MCF 10A (cell line): Measurements from ENCODE around the gene NLGN3. TPM values are rescaled to one million over a fixed set of nuclear protein-coding genes. Genes with fewer than 3 reads are reported as not detected.
A peak's percentile ranks its signal among the peaks of the same experiment; 100 is the strongest.

Experiments used
- BruUV-seq: library from RNA; stranded (reverse); fragments of 400-500 nt; replicated peaks from 2 replicates; lab custom pipeline; 2021; lab: Mats Ljungman, UMichigan
- CTCF ChIA-PET: fragments of 300-600 bp; sonication (Branson Sonifier 250); formaldehyde crosslinking; extraction: SDS; loops from one replicate; lab custom pipeline; 2021; ENCODE audit warnings: antibody characterized with exemption, inconsistent platforms; lab: Yijun Ruan, JAX
- POLR2A ChIA-PET: fragments of 300-600, 350-650 bp; sonication (Branson Sonifier 250); formaldehyde crosslinking; extraction: SDS; loops from one replicate; lab custom pipeline; 2020; ENCODE audit warnings: antibody characterized with exemption, inconsistent platforms; lab: Yijun Ruan, JAX
- DNase-seq: peaks from one replicate; pipeline ENCODE4 v3.0.0-alpha.2; 2018; ENCODE audit not compliant: unreplicated experiment
- H3K27ac Mint-ChIP-seq: one replicate; pipeline ENCODE4 v1.8.0; 2022; ENCODE audit warnings: mild to moderate bottlenecking, low read depth, mixed read lengths; ENCODE audit not compliant: unreplicated experiment
- H3K27me3 Mint-ChIP-seq: one replicate; pipeline ENCODE4 v1.8.0; 2022; ENCODE audit warnings: mixed read lengths; ENCODE audit not compliant: insufficient read depth, unreplicated experiment
- H3K36me3 Mint-ChIP-seq: one replicate; pipeline ENCODE4 v1.8.0; 2022; ENCODE audit warnings: mild to moderate bottlenecking, moderate library complexity, mixed read lengths; ENCODE audit not compliant: insufficient read depth, unreplicated experiment
- H3K4me1 Mint-ChIP-seq: one replicate; pipeline ENCODE4 v1.8.0; 2022; ENCODE audit warnings: mixed read lengths; ENCODE audit not compliant: insufficient read depth, unreplicated experiment
- H3K4me3 Mint-ChIP-seq: one replicate; pipeline ENCODE4 v1.8.0; 2022; ENCODE audit warnings: mild to moderate bottlenecking, moderate library complexity, mixed read lengths; ENCODE audit not compliant: unreplicated experiment
- H3K9me3 Mint-ChIP-seq: one replicate; pipeline ENCODE4 v1.8.0; 2022; ENCODE audit warnings: mixed read lengths; ENCODE audit not compliant: unreplicated experiment
- intact Hi-C: fragments of 100-400 bp; cut with micrococcal nuclease; formaldehyde crosslinking; loops from 2 replicates; pipeline ENCODE4 v1.14.1; 2022
- total RNA-seq: library from RNA; stranded (reverse); gene quantifications from 2 replicates; pipeline ENCODE4 v1.2.3, GENCODE V29; 2022
- TF ChIP-seq, protein P1 (sequence below): fragments of 200-600 bp; IDR thresholded peaks from one replicate; pipeline ENCODE4 v1.8.0; 2022; ENCODE audit warnings: antibody characterized with exemption, mild to moderate bottlenecking; ENCODE audit not compliant: unreplicated experiment

Gene NLGN3
- total RNA-seq, 1 experiment from 2014 or later = 0.42 TPM

DNA sequence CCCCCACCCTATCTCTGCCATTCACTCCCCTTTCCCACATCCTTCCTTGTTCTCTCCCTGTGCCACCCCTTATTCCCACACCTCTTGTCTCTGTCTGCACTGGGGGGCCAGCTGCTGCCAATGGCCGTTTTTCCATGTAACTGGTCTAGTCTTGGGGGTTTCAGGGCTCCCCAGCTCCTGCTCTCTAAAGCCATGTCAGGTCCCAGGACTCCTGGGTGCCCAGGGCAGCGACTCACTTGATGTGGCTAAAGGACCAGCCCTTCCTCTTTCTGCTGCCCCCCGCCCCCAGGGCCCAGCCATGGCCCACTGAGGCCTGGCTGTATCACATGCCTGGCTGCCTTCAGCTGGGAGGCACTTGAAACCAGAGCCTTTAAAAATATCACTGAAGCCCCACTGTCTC, 10.0 kb downstream of the NLGN3 start:
- DNase-seq = no peak

GRCh38 chrX:71158603-71159002, 14.0 kb downstream of the NLGN3 start:
- no peaks in the 10 kb centered on the region for H3K4me1 Mint-ChIP-seq

More for the DNA sequence above, 10.0 kb downstream of the NLGN3 start:
- ChIA-PET CTCF (interaction anchor here (0.6 to 0.8 kb wide), 2 partner anchors 24 to 25 kb away, joined by 3 read pairs; no protein-coding TSS in a partner anchor), POLR2A (no interaction called here)
- TF ChIP-seq, protein P1, sequence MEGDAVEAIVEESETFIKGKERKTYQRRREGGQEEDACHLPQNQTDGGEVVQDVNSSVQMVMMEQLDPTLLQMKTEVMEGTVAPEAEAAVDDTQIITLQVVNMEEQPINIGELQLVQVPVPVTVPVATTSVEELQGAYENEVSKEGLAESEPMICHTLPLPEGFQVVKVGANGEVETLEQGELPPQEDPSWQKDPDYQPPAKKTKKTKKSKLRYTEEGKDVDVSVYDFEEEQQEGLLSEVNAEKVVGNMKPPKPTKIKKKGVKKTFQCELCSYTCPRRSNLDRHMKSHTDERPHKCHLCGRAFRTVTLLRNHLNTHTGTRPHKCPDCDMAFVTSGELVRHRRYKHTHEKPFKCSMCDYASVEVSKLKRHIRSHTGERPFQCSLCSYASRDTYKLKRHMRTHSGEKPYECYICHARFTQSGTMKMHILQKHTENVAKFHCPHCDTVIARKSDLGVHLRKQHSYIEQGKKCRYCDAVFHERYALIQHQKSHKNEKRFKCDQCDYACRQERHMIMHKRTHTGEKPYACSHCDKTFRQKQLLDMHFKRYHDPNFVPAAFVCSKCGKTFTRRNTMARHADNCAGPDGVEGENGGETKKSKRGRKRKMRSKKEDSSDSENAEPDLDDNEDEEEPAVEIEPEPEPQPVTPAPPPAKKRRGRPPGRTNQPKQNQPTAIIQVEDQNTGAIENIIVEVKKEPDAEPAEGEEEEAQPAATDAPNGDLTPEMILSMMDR = no peak
- Mint-ChIP-seq H3K4me1 (no peaks in the 10 kb centered on the region), H3K27me3 (peaks cover 52% of the 10 kb centered on the region), H3K27ac (no peak overlapping the region), H3K9me3 (no peaks in the 10 kb centered on the region), H3K4me3 (no peak overlapping the region), H3K36me3 (no peaks in the 10 kb centered on the region)
- no TSS peak for BruUV-seq
- intact Hi-C loops = no loop called here

DNA sequence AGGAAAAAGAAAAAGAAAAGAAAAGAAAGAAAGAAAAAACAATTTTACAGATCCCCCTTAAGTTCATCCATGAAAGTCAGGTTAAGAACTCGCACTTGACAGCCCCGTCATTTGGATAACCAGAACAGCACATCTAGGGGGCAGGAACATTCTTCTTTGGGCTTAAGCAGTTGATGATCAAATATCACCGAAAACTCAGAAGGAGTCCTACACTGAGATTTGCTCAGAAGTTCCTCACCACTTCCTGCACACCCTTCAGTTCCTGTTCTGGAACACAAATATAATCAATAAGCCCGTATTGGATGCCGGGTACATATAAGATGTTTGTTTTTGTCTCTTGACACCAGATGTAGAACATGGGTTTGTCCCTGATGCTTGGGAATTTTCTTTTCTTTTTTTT, 14.7 kb downstream of the NLGN3 start:
- Mint-ChIP-seq H3K9me3 (no peaks in the 10 kb centered on the region), H3K27ac (no peak overlapping the region), H3K4me1 (no peaks in the 10 kb centered on the region), H3K4me3 (no peak overlapping the region), H3K36me3 (peaks cover 6% of the 10 kb centered on the region), H3K27me3 (peaks cover 41% of the 10 kb centered on the region)
- DNase-seq = no peak
- intact Hi-C loops = no loop called here
- TF ChIP-seq, protein P1 = no peak
- CTCF ChIA-PET = interaction anchor here (0.7 kb wide), 1 partner anchor 138 kb away, joined by 4 read pairs; no protein-coding TSS in a partner anchor
- BruUV-seq = no TSS peak
- POLR2A ChIA-PET = no interaction called here

More at GRCh38 chrX:71158603-71159002, 14.0 kb downstream of the NLGN3 start:
- H3K27me3 Mint-ChIP-seq = peaks cover 40% of the 10 kb centered on the region
- H3K36me3 Mint-ChIP-seq = no peaks in the 10 kb centered on the region
- ChIA-PET POLR2A (interaction anchor here (0.6 kb wide), 1 partner anchor 64 kb away, joined by 3 read pairs; no protein-coding TSS in a partner anchor), CTCF (interaction anchor here (0.7 kb wide), 1 partner anchor 30 kb away, joined by 4 read pairs; no protein-coding TSS in a partner anchor)
- intact Hi-C loops = no loop called here
- TF ChIP-seq, protein P1 = no peak
- H3K4me3 Mint-ChIP-seq = no peak overlapping the region
- no peaks in the 10 kb centered on the region for H3K9me3 Mint-ChIP-seq
- DNase-seq = no peak
- BruUV-seq = no TSS peak
- H3K27ac Mint-ChIP-seq = no peak overlapping the region

- TF ChIP-seq, protein P1 = no peak
- CTCF ChIA-PET = interaction anchor here (0.7 kb wide), 1 partner anchor 18 kb away, joined by 3 read pairs; no protein-coding TSS in a partner anchor
- peaks cover 6% of the 10 kb centered on the region for H3K36me3 Mint-ChIP-seq
- no TSS peak for BruUV-seq
- H3K4me1 Mint-ChIP-seq = no peaks in the 10 kb centered on the region
- POLR2A ChIA-PET = no interaction called here
- no peaks in the 10 kb centered on the region for H3K9me3 Mint-ChIP-seq
- peak; percentile 84 for DNase-seq
- peaks cover 46% of the 10 kb centered on the region for H3K27me3 Mint-ChIP-seq
- no peak overlapping the region for H3K27ac Mint-ChIP-seq
- intact Hi-C loops = no loop called here
- no peak overlapping the region for H3K4me3 Mint-ChIP-seq
These were observed 15.8 kb downstream of the NLGN3 start for GRCh38 chrX:71160475-71160874.
